ENCODE measurements around the gene RAP1GAP2. TPM values are rescaled to one million over a fixed set of nuclear protein-coding genes. Genes with fewer than 3 reads are reported as not detected.

RAP1GAP2 gene
- total and polyA plus RNA-seq, 9 donors: 1.2 to 3.5 (median 2.0) TPM

DNA sequence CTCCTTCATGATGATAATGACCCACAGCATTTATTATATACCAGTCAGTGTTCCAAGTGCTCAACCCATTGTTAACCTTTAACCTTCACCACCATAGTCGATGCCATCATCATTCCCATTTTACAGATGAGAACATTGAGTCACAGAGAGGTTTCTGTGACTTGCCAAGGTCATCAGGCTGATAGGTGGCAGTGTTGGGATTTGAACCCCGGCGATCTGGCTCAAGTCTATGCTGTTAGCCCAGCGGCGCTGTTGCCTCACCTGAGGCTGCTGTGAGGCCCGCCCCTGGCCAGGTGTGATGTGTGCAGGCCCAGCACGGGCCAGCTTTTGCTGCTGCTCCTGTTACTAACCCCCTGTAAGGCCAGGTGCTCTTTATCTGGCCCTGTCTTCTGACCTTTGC lies 166.0 kb downstream of the RAP1GAP2 start:
- WGBS (ENCODE audit: insufficient coverage): 89% methylated on average over 6 of the region's 7 CpGs
- no peaks in the 10 kb centered on the region for H3K36me3 ChIP-seq (ENCODE audit: control insufficient read depth, insufficient read depth, low read length)

DNA sequence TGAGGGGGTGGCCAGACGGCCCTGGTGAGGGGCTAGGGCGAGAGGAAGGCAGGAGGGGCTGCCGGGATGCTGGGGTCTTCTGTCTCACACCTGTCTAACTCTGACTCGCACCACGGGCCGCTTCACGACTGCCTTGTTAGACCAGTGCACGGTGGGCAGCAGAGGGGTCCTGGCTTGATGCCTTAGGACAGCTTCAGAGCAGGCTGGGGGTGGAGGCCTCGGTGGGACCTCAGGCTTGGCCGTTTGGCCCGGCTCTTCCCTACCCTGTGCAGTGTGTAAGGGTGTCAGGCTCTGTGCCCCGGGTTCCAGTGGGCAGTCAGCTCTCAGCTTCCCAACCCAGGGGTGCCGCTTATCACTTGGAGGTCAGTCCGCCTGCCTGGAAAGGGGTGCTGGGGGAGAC lies 166.5 kb downstream of the RAP1GAP2 start:
- H3K9me3 ChIP-seq (replicated peaks; ENCODE audit: control insufficient read depth, low read depth, low read length): no peaks in the 10 kb centered on the region
- no peak for DNase-seq
- 77% methylated on average over 11 of the region's 14 CpGs for WGBS (ENCODE audit: insufficient coverage)
- H3K4me3 ChIP-seq (ENCODE audit: low read length): no peak overlapping the region
- peaks cover 3% of the 10 kb centered on the region for H3K4me1 ChIP-seq (ENCODE audit: control insufficient read depth, insufficient read depth, low read length)
- H3K36me3 ChIP-seq (ENCODE audit: control insufficient read depth, insufficient read depth, low read length): no peaks in the 10 kb centered on the region
- no peak overlapping the region for H3K27ac ChIP-seq (ENCODE audit: low read length)
- H3K27me3 ChIP-seq (ENCODE audit: control insufficient read depth, insufficient read depth, low read length): no peaks in the 10 kb centered on the region

More for the DNA sequence above, 166.0 kb downstream of the RAP1GAP2 start:
- H3K4me3 ChIP-seq (ENCODE audit: low read length): no peak overlapping the region
- H3K4me1 ChIP-seq (ENCODE audit: control insufficient read depth, insufficient read depth, low read length): peaks cover 3% of the 10 kb centered on the region
- no peak overlapping the region for H3K27ac ChIP-seq (ENCODE audit: low read length)
- H3K27me3 ChIP-seq (ENCODE audit: control insufficient read depth, insufficient read depth, low read length): no peaks in the 10 kb centered on the region
- no peak for DNase-seq
- no peaks in the 10 kb centered on the region for H3K9me3 ChIP-seq (replicated peaks; ENCODE audit: control insufficient read depth, low read depth, low read length)

DNA sequence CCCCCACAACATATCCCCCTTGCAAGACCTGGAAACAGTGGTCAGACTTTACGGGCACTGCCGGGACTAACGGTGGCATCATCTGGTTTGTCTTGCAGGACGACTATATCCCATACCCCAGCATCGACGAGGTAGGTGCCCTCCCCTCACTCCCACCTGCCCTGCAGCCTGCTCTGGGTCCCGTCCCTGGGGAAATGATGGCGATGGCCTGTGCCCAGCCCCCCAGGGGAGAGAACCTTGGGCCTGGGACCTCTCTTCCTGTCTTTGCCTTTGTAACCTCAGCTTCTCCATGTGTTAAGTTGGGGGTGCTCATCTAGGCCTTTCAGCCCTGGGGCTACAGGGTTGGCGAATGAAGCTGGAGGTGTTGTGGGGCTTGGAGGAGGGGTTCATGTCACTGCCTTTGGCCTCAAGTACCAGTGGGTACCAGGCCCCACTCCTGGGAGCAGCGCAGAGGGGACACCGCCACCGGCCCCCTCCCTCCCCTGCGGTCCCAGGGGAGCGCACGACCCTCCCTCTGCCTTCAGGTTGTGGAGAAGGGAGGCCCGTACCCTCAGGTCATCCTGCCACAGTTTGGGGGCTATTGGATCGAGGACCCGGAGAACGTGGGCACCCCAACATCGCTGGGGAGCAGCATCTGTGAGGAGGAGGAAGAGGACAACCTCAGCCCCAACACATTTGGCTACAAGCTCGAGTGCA lies 167.2 kb downstream of the RAP1GAP2 start:
- no peaks in the 10 kb centered on the region for H3K36me3 ChIP-seq (ENCODE audit: control insufficient read depth, insufficient read depth, low read length)
- H3K4me1 ChIP-seq (ENCODE audit: control insufficient read depth, insufficient read depth, low read length): peaks cover 3% of the 10 kb centered on the region
- WGBS (ENCODE audit: insufficient coverage): 93% methylated on average over 5 of the region's 21 CpGs
- no peaks in the 10 kb centered on the region for H3K9me3 ChIP-seq (replicated peaks; ENCODE audit: control insufficient read depth, low read depth, low read length)
- H3K4me3 ChIP-seq (ENCODE audit: low read length): no peak overlapping the region
- no peak overlapping the region for H3K27ac ChIP-seq (ENCODE audit: low read length)
- DNase-seq: no peak
- H3K27me3 ChIP-seq (ENCODE audit: control insufficient read depth, insufficient read depth, low read length): no peaks in the 10 kb centered on the region

DNA sequence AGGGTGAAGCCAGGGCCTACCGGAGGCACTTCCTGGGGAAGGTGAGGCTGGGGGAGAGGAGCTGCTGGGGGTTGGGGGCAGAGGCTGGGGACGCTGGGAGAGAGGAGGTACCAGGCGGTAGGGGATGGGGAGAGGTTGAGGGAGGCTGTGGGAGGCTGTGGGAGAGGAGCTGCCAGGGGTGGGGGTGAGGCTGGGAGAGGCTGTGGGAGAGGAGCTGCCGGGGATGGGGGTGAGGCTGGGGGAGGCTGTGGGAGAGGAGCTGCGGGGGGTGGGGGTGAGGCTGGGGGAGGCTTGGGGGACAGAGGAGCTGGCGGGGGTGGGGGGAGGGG lies 167.8 kb downstream of the RAP1GAP2 start:
- H3K36me3 ChIP-seq (ENCODE audit: control insufficient read depth, insufficient read depth, low read length): no peaks in the 10 kb centered on the region
- H3K9me3 ChIP-seq (replicated peaks; ENCODE audit: control insufficient read depth, low read depth, low read length): no peaks in the 10 kb centered on the region
- DNase-seq: no peak
- H3K4me3 ChIP-seq (ENCODE audit: low read length): no peak overlapping the region
- peaks cover 3% of the 10 kb centered on the region for H3K4me1 ChIP-seq (ENCODE audit: control insufficient read depth, insufficient read depth, low read length)
- 71% methylated on average over 3 of the region's 6 CpGs for WGBS (ENCODE audit: insufficient coverage)
- no peaks in the 10 kb centered on the region for H3K27me3 ChIP-seq (ENCODE audit: control insufficient read depth, insufficient read depth, low read length)
- no peak overlapping the region for H3K27ac ChIP-seq (ENCODE audit: low read length)

DNA sequence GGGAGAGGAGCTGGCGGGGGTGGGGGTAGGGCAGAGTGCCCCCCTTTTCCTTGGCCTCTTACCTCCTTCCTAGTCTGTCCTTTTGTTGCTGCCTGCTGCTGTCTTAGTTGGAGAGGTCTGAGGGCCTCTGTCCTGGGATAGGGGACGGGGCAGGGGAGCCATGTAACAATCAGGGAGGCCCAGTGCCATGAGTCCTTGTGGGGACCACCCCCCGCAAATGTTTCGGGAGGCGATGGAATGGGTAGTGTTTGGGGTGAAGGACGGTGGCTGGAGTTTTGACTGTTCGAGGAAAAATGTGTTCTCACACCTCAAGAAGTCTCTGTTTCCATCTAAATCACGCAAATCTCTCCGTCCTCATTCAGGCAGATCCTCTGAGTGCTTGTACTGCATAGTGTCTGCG lies 168.1 kb downstream of the RAP1GAP2 start:
- WGBS (ENCODE audit: insufficient coverage): 60% methylated on average over 1 of the region's 10 CpGs
- Histone ChIP-seq H3K27ac (ENCODE audit: low read length) (no peak overlapping the region), H3K27me3 (ENCODE audit: control insufficient read depth, insufficient read depth, low read length) (no peaks in the 10 kb centered on the region), H3K9me3 (replicated peaks; ENCODE audit: control insufficient read depth, low read depth, low read length) (no peaks in the 10 kb centered on the region), H3K36me3 (ENCODE audit: control insufficient read depth, insufficient read depth, low read length) (no peaks in the 10 kb centered on the region), H3K4me1 (ENCODE audit: control insufficient read depth, insufficient read depth, low read length) (peaks cover 3% of the 10 kb centered on the region), H3K4me3 (ENCODE audit: low read length) (no peak overlapping the region)
- DNase-seq: no peak

DNA sequence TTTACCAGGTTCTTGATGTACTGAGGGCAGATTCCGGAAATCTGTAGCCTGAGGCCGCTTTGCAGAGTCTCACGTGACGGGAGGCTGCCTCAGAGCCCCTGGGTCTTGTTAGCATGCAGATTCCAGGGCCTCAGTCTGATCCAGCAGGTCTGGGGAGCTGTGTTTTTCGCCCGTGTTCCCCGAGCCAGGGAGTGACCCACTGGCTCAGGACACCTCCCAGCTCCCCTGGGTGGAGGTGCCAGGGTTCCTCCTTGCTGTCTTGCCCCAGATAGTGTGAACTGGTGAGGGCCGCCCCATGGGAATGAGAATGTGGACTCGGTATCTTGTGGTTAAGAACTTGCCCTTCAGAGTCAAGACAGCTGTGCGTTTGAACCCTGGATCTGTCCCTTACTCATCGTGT lies 168.6 kb downstream of the RAP1GAP2 start:
- Histone ChIP-seq H3K4me3 (ENCODE audit: low read length) (no peak overlapping the region), H3K4me1 (ENCODE audit: control insufficient read depth, insufficient read depth, low read length) (peaks cover 3% of the 10 kb centered on the region), H3K9me3 (replicated peaks; ENCODE audit: control insufficient read depth, low read depth, low read length) (no peaks in the 10 kb centered on the region), H3K27me3 (ENCODE audit: control insufficient read depth, insufficient read depth, low read length) (no peaks in the 10 kb centered on the region), H3K36me3 (ENCODE audit: control insufficient read depth, insufficient read depth, low read length) (no peaks in the 10 kb centered on the region), H3K27ac (ENCODE audit: low read length) (no peak overlapping the region)
- 77% methylated on average over 9 of the region's 11 CpGs for WGBS (ENCODE audit: insufficient coverage)
- DNase-seq: no peak

DNA sequence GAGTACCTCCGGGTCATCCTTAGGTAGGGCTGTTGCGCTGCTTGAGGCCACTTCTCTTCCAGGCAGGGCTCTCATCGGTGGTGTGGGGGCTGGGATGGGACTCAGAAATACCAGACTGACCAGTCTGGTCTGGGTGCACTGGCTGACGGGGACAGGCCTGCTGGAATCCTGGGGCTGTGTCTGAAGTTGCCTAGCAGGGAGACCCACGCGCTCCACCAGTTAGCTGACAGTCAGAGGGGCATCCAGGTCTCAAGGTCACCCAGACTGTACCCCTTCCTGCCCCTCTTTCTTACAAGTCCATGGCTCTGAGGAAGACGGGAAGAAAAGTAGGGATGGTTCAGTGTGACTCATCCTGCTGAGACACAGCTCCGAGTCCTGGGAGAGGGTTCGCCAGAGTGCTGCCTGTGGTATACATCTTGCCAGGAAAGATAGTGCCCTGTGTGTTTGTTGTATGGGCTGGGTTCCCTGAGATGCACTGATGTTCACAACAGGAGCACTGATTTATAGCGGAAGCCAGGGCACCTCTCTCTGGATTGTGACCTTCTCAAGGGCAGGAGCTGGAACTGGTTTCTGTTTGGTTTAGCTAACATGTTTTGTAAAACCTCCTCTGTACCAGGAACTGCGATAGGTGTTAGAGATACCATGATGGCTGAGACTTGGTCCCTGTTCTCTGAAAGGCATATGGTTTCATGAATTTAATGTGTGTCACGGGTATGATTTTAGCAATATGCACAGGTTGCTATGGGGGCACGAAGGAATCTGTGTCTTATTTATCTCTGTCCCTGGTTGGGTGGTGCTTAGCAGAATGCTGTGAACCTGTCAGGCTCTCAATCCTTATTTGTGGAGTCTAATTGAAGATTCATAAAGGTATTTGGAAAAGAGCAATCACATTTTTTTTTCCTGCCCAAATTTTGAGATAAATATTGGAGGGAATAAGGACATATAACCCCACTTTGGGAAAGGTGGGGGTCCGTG lies 169.7 kb downstream of the RAP1GAP2 start:
- H3K27me3 ChIP-seq (ENCODE audit: control insufficient read depth, insufficient read depth, low read length): no peaks in the 10 kb centered on the region
- H3K27ac ChIP-seq (ENCODE audit: low read length): no peak overlapping the region
- no peaks in the 10 kb centered on the region for H3K4me1 ChIP-seq (ENCODE audit: control insufficient read depth, insufficient read depth, low read length)
- H3K4me3 ChIP-seq (ENCODE audit: low read length): no peak overlapping the region
- WGBS (ENCODE audit: insufficient coverage): 83% methylated on average over 13 of the region's 14 CpGs
- no peak for DNase-seq
- no peaks in the 10 kb centered on the region for H3K36me3 ChIP-seq (ENCODE audit: control insufficient read depth, insufficient read depth, low read length)
- H3K9me3 ChIP-seq (replicated peaks; ENCODE audit: control insufficient read depth, low read depth, low read length): no peaks in the 10 kb centered on the region

DNA sequence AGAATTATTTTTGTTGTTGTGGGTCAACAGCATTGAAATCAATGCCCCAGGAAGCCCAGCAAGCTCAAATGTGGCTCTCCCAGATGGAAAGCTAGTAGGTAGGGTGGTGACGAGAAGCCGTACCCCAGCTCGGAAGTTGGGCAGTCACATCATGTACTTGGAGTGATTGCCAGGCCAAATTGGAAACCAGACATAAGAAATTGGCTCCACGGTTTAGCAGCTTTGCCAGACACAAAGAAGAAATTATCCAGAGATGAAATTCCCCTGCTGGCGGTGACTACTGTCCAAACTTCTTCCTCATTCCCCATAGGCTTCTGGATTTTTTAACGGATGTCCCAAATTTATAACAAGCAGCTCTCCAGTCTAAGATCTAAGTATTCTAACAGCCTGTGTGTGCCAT lies 171.3 kb downstream of the RAP1GAP2 start:
- H3K4me1 ChIP-seq (ENCODE audit: control insufficient read depth, insufficient read depth, low read length): no peaks in the 10 kb centered on the region
- H3K27ac ChIP-seq (ENCODE audit: low read length): no peak overlapping the region
- H3K4me3 ChIP-seq (ENCODE audit: low read length): no peak overlapping the region
- H3K27me3 ChIP-seq (ENCODE audit: control insufficient read depth, insufficient read depth, low read length): no peaks in the 10 kb centered on the region
- H3K36me3 ChIP-seq (ENCODE audit: control insufficient read depth, insufficient read depth, low read length): no peaks in the 10 kb centered on the region
- 70% methylated on average over 4 of the region's 6 CpGs for WGBS (ENCODE audit: insufficient coverage)
- DNase-seq: peak; percentile 68
- H3K9me3 ChIP-seq (replicated peaks; ENCODE audit: control insufficient read depth, low read depth, low read length): no peaks in the 10 kb centered on the region

DNA sequence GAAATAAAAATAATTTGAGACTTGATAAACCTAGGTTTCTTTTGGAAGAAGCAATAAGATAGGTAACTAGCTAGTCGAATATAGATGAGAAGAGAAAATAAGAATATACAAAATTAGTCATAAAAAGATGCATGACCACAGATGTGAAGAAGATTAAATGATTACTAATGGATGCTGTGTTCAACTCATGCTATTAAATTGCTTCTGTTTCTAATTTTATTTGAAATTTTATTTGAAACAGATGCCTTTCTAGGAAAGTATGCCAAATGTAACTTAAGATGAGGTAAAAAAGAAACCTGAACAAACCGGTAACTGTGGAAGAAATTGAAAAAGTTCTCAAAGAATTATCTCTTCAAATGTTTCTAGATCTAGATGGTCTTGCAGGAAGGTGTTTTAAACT lies 175.6 kb downstream of the RAP1GAP2 start:
- WGBS (ENCODE audit: insufficient coverage): no CpG with 5 or more reads among the region's 2 CpGs
- Histone ChIP-seq H3K4me1 (ENCODE audit: control insufficient read depth, insufficient read depth, low read length) (no peaks in the 10 kb centered on the region), H3K36me3 (ENCODE audit: control insufficient read depth, insufficient read depth, low read length) (no peaks in the 10 kb centered on the region), H3K9me3 (replicated peaks; ENCODE audit: control insufficient read depth, low read depth, low read length) (no peaks in the 10 kb centered on the region), H3K27ac (ENCODE audit: low read length) (no peak overlapping the region), H3K4me3 (ENCODE audit: low read length) (no peak overlapping the region), H3K27me3 (ENCODE audit: control insufficient read depth, insufficient read depth, low read length) (no peaks in the 10 kb centered on the region)
- no peak for DNase-seq

DNA sequence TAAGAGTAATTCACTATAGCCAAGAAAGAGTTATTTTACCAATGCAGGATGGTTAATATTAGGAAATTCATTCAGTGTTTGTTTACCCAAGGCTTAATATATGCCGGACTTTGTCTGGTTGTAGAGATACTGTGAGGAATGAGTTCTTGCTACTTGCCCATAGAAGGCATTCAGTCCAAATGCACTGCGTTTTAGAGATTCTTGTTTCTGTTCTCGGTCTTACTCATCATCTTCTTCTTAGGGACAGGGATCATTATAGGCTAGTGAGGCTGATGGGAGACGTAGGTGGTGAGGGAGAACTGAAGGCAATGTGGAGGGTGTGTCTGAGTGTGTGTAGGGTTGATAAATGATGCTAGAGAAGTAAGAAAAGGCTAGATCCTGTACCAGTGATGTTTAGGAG lies 176.5 kb downstream of the RAP1GAP2 start:
- Histone ChIP-seq H3K27ac (ENCODE audit: low read length) (no peak overlapping the region), H3K9me3 (replicated peaks; ENCODE audit: control insufficient read depth, low read depth, low read length) (no peaks in the 10 kb centered on the region), H3K4me3 (ENCODE audit: low read length) (no peak overlapping the region), H3K36me3 (ENCODE audit: control insufficient read depth, insufficient read depth, low read length) (no peaks in the 10 kb centered on the region), H3K27me3 (ENCODE audit: control insufficient read depth, insufficient read depth, low read length) (no peaks in the 10 kb centered on the region), H3K4me1 (ENCODE audit: control insufficient read depth, insufficient read depth, low read length) (no peaks in the 10 kb centered on the region)
- WGBS (ENCODE audit: insufficient coverage): 91% methylated on average over 1 of the region's 4 CpGs
- DNase-seq: no peak

Data from muscle of leg (tissue), 11 donors.